ENCODE data around the gene PHTF1.

- no peak for TF ChIP-seq FOXM1 (IDR thresholded peaks at IDR 0.05; ENCODE audit: borderline replicate concordance)
- TF ChIP-seq SP1 (IDR thresholded peaks at IDR 0.05) = no peak
- TF ChIP-seq PKNOX1 (IDR thresholded peaks at IDR 0.05) = no peak
- TF ChIP-seq ELF4 (IDR thresholded peaks at IDR 0.05) = no peak
- no peak for TF ChIP-seq LEF1 (IDR thresholded peaks at IDR 0.05; ENCODE audit: borderline replicate concordance)
- no peak for TF ChIP-seq NFRKB (IDR thresholded peaks at IDR 0.05)
- no peak for TF ChIP-seq BHLHE40 (IDR thresholded peaks at IDR 0.05; ENCODE audit: borderline replicate concordance)
- no peak for TF ChIP-seq CTBP1 (IDR thresholded peaks at IDR 0.05; ENCODE audit: borderline replicate concordance)
- no peak for TF ChIP-seq HDGF (IDR thresholded peaks at IDR 0.05; ENCODE audit: borderline replicate concordance)
- no peak for TF ChIP-seq ARNT (IDR thresholded peaks at IDR 0.05)
- TF ChIP-seq FOXK2 (IDR thresholded peaks at IDR 0.05) = no peak
- no peak for TF ChIP-seq SUZ12 (IDR thresholded peaks at IDR 0.05)
Measured at GRCh38 chr1:113782406-113782805, 23.1 kb upstream of the PHTF1 start.

Data from HEK293T (cell line).